NK-92 (cell line): Measurements from ENCODE around the gene CFAP100.

Source experiments
- DNase-seq: peaks from one replicate; lab custom pipeline; 2025; ENCODE audit not compliant: unreplicated experiment; lab: John Stamatoyannopoulos, UW

Gene CFAP100

GRCh38 chr3:126356373-126357264 lies 38.1 kb upstream of the CFAP100 start:
- no peak for DNase-seq

DNA sequence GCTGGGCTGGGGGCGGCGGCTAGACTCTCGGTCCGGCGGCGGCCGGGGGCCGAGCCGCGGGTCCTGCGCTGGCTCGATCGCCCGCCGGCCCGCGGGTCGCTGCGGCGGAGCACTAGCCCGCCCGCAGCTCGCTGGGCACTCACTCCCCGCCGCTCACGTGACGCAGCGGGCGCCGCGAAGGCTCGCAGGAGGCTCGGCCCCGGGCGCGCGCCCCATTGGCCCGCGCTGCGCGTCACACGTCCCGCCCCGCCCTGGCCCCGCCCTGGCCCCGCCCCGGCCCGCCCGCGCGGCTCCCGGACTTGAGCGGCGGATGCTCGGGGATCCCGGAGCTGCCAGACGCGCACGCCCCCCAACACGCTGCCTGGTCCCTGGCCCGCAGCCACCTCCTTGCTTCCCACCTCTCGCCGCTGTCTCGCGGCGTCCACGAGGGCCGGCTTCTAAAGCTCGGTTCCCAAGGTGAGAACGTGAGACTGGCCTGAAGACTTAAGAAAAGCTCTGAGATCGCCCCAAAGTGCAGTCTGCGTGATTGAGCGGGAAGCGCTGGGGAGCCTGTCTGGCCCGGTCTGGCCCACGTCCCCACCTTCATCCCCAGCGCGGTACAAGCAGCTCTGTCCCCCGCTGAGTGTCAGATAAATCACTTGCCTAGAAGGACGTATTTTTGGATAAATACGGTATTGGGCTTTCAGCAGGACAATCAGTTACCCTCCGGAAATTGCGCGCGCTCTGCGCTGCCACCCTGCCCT lies 37.2 kb upstream of the CFAP100 start, which contains the start of gene KLF15:
TSS of gene KLF15 (minus strand) at position 114 of the 743 bp plus-strand sequence. CDS start 4,486 bp downstream, outside the sequence.
- DNase-seq = no peak

DNA sequence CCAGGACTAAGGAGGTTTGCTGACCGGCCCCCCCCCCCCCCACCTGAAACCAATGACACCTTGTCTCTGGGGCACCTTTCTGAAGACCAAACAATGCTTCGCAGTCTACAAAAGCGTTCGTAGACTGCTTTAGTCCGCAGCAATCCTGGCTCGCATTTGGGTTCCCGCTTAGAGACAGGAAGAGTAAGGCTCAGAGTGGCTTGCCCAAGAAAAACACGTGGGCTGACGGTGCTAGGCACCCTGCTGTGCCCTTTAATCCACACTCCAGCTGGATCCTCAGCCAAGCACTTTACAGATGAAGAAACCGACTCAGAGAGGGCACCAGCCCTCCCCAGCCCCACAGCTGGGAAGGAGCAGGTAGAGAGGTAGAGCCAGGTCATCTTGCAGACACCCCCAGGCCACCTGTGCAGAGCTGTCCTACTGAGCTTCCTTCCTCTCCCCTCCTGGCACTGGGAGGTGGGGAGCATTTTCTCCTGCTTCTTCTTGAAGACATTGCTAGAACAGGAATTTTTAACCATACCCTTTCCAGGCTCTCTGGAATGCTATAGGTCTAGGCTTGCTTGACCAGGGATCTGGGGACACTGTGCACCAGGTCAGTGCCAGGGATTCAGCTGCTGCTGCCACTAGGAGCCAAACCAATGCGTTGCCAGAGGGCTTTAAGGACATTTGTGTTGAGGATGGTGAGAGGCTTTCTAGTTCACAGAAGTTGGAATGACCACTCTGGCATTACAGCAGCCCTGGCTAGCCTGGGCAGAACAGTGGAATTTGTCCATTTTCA lies 36.5 kb upstream of the CFAP100 start:
- no peak for DNase-seq

- no peak for DNase-seq
These were observed 35.9 kb upstream of the CFAP100 start for GRCh38 chr3:126358816-126359181.

DNA sequence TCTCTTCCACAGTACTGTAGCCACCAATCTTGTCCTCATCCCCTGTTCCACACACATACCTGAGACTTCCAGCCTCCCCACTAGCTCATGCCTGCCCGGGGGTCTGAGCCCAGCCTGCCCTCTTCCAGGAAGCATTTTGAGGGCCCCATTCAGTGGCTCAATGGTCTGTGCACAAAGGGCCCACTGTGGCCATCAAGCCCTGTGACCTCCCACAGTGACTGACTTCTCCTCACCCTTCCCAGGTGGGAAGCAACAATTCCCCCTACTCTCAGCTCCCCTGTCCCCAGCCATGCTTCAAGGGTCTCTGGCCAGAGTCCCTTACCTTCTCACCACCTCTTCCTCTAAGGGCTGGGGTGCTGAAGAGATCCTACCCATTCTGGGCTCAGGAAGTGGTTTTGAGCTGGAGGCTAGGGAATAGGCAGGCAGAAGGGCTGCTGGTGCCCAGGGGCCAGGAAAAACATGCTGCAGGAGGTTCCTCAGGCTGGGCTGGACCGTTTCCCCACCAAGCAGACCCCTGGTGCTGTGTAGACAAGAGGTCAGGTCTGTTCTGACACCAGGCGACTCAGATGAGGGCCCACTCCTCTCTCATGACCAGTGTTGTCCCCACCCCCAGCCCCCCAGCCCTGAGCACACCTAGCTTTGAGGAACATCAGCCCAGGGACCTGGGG lies 34.5 kb upstream of the CFAP100 start:
- no peak for DNase-seq

DNA sequence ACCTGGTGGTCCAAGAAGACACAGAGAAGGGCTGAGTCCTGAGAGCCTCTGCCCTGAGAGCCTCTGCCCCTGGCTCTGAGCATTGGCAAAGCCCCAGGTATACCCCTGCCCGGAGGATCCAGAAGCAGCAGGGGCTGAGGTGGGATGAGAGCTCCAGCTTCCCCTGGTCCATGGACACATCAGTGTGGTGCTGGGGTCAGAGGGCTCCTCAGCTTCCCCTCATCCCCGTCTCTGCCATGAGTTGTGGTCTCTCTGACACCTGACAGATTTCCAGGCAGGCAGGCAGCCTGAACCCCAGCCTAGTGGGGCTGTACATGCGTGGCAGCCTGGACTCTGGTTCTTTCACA lies 34.0 kb upstream of the CFAP100 start:
- DNase-seq = no peak

GRCh38 chr3:126361211-126361610 lies 33.5 kb upstream of the CFAP100 start:
- DNase-seq = no peak

GRCh38 chr3:126364130-126364695 lies 30.5 kb upstream of the CFAP100 start:
- no peak for DNase-seq

GRCh38 chr3:126364731-126365301 lies 29.9 kb upstream of the CFAP100 start:
- no peak for DNase-seq

GRCh38 chr3:126365351-126366277 lies 29.1 kb upstream of the CFAP100 start:
- DNase-seq = no peak

- no peak for DNase-seq
These were observed 27.3 kb upstream of the CFAP100 start for GRCh38 chr3:126367316-126367805.

DNA sequence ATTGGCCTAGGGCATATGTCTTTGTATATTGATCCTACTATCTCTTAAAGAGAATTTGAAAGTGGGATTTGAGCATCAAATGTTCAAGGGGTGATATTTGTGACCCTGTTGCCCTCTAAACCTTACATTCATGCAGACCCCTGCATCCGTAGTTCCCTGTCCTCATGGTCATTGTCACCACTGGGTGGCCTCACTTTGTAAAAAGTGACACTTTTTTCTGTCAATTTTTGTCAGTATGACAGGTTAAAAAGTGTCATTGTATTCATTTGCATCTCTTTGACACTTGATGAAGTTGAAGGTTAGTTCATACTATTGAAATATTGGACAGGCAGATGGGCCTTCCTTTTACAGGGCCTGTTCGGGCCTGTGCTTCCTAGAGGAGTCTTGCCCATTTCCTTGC lies 25.2 kb upstream of the CFAP100 start:
- no peak for DNase-seq

GRCh38 chr3:126370055-126370454 lies 24.7 kb upstream of the CFAP100 start:
- no peak for DNase-seq

DNA sequence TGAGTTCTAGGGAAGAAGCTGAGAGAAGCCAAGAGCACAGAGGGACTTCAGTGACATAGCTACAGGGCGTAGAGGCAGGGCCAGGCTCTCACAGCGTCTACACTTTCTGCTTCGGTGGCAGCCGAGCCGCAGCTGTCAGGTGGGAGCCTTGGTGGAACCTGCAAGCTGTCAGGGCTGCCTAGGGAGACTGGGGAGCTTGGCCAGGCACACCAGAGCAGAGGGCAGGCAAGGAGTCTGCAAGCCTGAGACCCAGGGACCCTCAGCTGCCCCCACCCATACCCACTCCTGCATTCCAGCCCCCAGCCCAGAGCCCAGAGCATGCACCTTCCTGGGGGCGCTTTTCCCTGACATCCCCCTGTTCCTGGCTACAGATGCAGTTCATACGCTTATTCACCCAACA lies 24.1 kb upstream of the CFAP100 start:
- DNase-seq = no peak

DNA sequence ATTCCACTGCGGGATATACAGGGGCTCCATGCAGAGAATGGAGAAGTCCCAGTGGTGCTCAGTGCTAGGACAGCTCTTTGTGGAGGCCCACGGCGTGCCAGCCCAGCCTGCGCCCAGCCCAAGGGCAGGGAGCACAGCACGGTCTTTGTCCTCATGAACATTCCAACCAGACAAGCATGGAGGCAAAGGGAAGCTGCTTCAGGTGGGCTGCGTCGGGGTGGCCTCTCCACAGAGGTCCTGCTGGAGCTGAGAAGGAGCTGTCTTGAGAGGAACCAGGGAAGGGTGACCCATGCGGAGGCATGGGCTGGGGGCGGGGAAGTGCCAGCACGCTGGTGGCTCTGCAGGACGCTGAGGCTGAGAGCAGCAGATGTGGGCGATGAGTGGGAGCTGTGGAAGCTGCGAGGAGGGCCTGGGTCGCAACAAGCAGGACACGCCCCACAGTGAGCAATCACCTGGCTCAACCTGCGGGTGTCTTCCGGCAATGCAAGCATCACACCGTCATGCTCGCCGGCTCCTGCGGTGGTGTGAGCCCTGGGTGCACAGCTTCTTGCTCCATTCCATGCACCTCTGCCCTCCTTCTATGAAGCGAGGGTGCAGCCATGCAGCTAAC lies 23.5 kb upstream of the CFAP100 start:
- no peak for DNase-seq

DNA sequence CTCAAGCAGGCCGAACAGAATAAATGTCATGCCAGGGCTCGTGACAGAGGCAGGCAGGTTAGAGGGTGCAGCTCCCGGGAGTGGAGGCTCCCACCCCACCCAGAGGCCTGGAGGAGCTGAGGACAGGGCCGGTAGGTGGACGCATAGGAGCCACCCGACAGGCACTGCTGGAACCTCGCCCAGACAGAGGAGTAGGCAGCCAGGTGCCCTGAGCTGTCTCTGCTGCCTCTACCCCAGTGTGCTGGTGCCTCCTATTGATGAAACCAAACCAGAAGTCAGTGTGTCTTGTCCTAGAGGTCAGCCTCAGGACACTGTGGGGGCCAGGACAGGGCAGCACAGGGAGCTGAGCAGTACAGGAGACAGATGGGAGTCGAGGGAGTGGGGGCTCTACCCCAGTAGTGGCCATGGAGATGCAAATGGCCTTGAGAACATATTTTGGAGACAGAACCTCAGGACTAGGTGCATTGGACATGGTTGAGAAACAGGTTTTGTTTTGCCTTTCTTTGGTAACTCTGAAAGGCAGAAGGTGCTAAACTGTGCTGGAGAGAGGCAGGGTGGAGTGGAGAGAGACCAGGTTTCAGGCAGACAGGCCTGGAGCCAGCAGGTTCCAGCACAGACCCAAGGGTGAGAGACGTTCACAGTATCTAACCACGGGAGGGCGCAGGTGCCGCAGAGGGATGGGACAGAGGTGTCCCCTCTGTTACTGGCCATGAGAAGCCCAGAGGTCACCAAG lies 22.1 kb upstream of the CFAP100 start:
- DNase-seq = no peak

DNA sequence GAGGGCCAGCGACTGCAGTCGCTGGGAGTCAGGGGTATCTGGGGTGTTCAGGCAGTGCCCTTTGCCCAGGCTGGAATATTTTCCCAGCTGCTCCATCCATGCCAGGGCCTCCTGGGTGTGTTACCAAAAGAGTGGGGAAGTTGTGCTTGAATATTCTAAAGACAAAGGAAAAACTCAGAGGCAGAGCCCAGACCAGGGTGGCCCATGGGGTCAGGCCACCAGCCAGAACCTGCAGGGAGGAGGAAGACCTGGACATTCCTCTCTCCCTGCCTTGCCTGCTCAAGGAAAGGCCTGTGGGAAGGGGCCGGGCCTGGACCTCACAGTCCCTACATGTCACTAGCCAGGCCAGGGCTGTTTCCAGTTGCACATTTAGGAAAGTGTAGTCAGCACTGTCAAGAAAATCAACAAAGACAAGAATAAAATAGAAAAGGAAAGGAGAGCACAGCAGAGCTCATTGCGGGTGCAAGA lies 21.5 kb upstream of the CFAP100 start:
- no peak for DNase-seq
